ENCODE results near the gene KMO. TPM values are rescaled to one million over a fixed set of nuclear protein-coding genes. Genes with fewer than 3 reads are reported as not detected.

Gene KMO
- total and polyA plus RNA-seq, 4 donors = 10.2 to 37.3 (median 19.6) TPM

DNA sequence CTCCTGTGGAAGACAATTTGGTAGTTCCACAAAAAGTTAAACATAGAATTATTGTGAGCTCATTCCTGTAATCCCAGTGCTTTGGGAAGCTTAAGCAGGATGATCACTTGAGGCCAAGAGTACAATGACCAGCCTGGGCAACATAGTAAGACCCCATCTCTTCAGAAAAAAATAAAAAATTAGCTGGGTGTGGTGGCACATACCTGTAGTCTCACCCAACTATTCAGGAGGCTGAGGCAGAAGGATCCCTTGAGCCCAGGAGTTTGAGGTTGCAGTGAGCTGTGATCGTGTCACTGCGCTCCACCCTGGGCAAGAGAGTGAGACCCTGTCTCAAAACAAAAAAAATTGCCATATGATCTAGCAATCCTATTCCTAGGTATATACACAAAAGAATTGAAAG is 112.1 kb downstream of the KMO start:
- Histone ChIP-seq H3K27ac (ENCODE audit: low read depth in 1 of 2, low read length in 2 of 2) (no peak overlapping the region), H3K36me3 (ENCODE audit: control insufficient read depth in 4 of 4, insufficient read depth in 3 of 4, low read depth in 1 of 4, low read length in 3 of 4) (no peaks in the 10 kb centered on the region), H3K4me3 (ENCODE audit: low read depth in 1 of 3, low read length in 3 of 3) (no peak overlapping the region), H3K9me3 (ENCODE audit: control insufficient read depth in 4 of 4, low read length in 3 of 4) (no peaks in the 10 kb centered on the region), H3K4me1 (ENCODE audit: control insufficient read depth in 4 of 4, insufficient read depth in 4 of 4, low read length in 3 of 4) (peaks cover 0 to 10% (median 5%) of the 10 kb centered on the region in 4 donors), H3K27me3 (ENCODE audit: control insufficient read depth in 4 of 4, insufficient read depth in 4 of 4, low read length in 3 of 4) (no peaks in the 10 kb centered on the region), H3K9ac (ENCODE audit: low read depth in 1 of 2, low read length in 2 of 2) (no peak overlapping the region)
- no peak for DNase-seq (ENCODE audit: low spot score)
- 97% methylated on average over 2 of the region's 2 CpGs for WGBS
- TF ChIP-seq EGR1 (IDR thresholded peaks at IDR 0.05; ENCODE audit: low read depth in 2 of 2) (no peak), CTCF (IDR thresholded peaks at IDR 0.05; ENCODE audit: low read depth, low read length, missing input control) (no peak), REST (IDR thresholded peaks at IDR 0.05) (no peak), FOXA2 (IDR thresholded peaks at IDR 0.05) (no peak), TAF1 (conservative IDR thresholded peaks at IDR 0.05) (no peak), HNF4A (conservative IDR thresholded peaks at IDR 0.05) (no peak), FOXA1 (IDR thresholded peaks at IDR 0.05) (no peak), RAD21 (IDR thresholded peaks at IDR 0.05) (no peak), SP1 (IDR thresholded peaks at IDR 0.05) (no peak), NR2F2 (IDR thresholded peaks at IDR 0.05) (no peak), JUND (IDR thresholded peaks at IDR 0.05) (no peak), GABPA (IDR thresholded peaks at IDR 0.05 in 1 of 2, conservative IDR thresholded peaks at IDR 0.05 in 1 of 2) (no peak), ATF3 (IDR thresholded peaks at IDR 0.05) (no peak), RXRA (IDR thresholded peaks at IDR 0.05) (no peak), YY1 (IDR thresholded peaks at IDR 0.05) (no peak)
- TF ChIP-seq, protein P1, sequence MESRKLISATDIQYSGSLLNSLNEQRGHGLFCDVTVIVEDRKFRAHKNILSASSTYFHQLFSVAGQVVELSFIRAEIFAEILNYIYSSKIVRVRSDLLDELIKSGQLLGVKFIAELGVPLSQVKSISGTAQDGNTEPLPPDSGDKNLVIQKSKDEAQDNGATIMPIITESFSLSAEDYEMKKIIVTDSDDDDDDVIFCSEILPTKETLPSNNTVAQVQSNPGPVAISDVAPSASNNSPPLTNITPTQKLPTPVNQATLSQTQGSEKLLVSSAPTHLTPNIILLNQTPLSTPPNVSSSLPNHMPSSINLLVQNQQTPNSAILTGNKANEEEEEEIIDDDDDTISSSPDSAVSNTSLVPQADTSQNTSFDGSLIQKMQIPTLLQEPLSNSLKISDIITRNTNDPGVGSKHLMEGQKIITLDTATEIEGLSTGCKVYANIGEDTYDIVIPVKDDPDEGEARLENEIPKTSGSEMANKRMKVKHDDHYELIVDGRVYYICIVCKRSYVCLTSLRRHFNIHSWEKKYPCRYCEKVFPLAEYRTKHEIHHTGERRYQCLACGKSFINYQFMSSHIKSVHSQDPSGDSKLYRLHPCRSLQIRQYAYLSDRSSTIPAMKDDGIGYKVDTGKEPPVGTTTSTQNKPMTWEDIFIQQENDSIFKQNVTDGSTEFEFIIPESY (IDR thresholded peaks at IDR 0.05) = no peak
- TF ChIP-seq, protein P2, sequence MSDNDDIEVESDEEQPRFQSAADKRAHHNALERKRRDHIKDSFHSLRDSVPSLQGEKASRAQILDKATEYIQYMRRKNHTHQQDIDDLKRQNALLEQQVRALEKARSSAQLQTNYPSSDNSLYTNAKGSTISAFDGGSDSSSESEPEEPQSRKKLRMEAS (IDR thresholded peaks at IDR 0.05) = no peak
